GM19324 (cell line): ENCODE data around the gene MEGF11.

ENCODE experiments used
- ATAC-seq: cut with Tn5 transposase; IDR thresholded peaks from one replicate; pipeline ENCODE4 v1.9.1; 2021; ENCODE audit warnings: mild to moderate bottlenecking, moderate library complexity; ENCODE audit not compliant: unreplicated experiment, low FRiP score

Gene MEGF11

GRCh38 chr15:66100761-66101160, 152.8 kb downstream of the MEGF11 start:
- no peak for ATAC-seq

GRCh38 chr15:66099950-66100671, 153.4 kb downstream of the MEGF11 start:
- ATAC-seq = no peak

GRCh38 chr15:66098022-66098363, 155.6 kb downstream of the MEGF11 start:
- ATAC-seq = no peak

GRCh38 chr15:66097151-66098021, 156.2 kb downstream of the MEGF11 start:
- ATAC-seq = no peak

- ATAC-seq = no peak
Observed at GRCh38 chr15:66096688-66097058, 156.9 kb downstream of the MEGF11 start.

- no peak for ATAC-seq
Observed at GRCh38 chr15:66095871-66096687, 157.5 kb downstream of the MEGF11 start.

GRCh38 chr15:66094331-66094730, 159.2 kb downstream of the MEGF11 start:
- no peak for ATAC-seq

- no peak for ATAC-seq
Observed at GRCh38 chr15:66092053-66093016, 161.2 kb downstream of the MEGF11 start.

GRCh38 chr15:66089509-66089908, 164.0 kb downstream of the MEGF11 start:
- ATAC-seq = no peak

- no peak for ATAC-seq
Observed at GRCh38 chr15:66089049-66089448, 164.5 kb downstream of the MEGF11 start.

- no peak for ATAC-seq
Observed at GRCh38 chr15:66085128-66085527, 168.4 kb downstream of the MEGF11 start.

- no peak for ATAC-seq
Observed at GRCh38 chr15:66084704-66085103, 168.8 kb downstream of the MEGF11 start.

- ATAC-seq = no peak
Observed at GRCh38 chr15:66080717-66081398, 172.7 kb downstream of the MEGF11 start.

GRCh38 chr15:66078929-66079275, 174.6 kb downstream of the MEGF11 start:
- ATAC-seq = no peak

- ATAC-seq = no peak
Observed at GRCh38 chr15:66078196-66078928, 175.2 kb downstream of the MEGF11 start.

- no peak for ATAC-seq
Observed at GRCh38 chr15:66077320-66077663, 176.3 kb downstream of the MEGF11 start.

GRCh38 chr15:66076591-66077319, 176.8 kb downstream of the MEGF11 start:
- ATAC-seq = no peak

- ATAC-seq = no peak
Observed at GRCh38 chr15:66075947-66076346, 177.6 kb downstream of the MEGF11 start.
